BE2C (cell line): ENCODE results near the gene ACP1.

Experiments
- DNase-seq: peaks from one replicate; pipeline ENCODE4 v3.0.0-alpha.2; 2020
- H3K27me3 ChIP-seq: fragments of 250-450 bp; sonication (Bioruptor Pico); 2 replicates; pipeline ENCODE4 v1.5.1; 2020; ENCODE audit warnings: mild to moderate bottlenecking
- H3K36me3 ChIP-seq: fragments of 250-450 bp; sonication (Bioruptor Pico); 2 replicates; pipeline ENCODE4 v1.5.1; 2020; ENCODE audit warnings: mild to moderate bottlenecking
- H3K4me1 ChIP-seq: fragments of 250-450 bp; sonication (Bioruptor Pico); 2 replicates; pipeline ENCODE4 v1.5.1; 2020
- H3K4me3 ChIP-seq: 2 replicates; pipeline ENCODE4 v1.5.1; 2011; ENCODE audit warnings: low read depth, low read length
- H3K9me3 ChIP-seq: fragments of 250-450 bp; sonication (Bioruptor Pico); 2 replicates; pipeline ENCODE4 v1.5.1; 2020
- TF ChIP-seq, protein P1 (sequence below): IDR thresholded peaks from 2 replicates; pipeline ENCODE4 v1.5.1; 2012; ENCODE audit warnings: mild to moderate bottlenecking, low read depth, low read length

ACP1 gene

DNA sequence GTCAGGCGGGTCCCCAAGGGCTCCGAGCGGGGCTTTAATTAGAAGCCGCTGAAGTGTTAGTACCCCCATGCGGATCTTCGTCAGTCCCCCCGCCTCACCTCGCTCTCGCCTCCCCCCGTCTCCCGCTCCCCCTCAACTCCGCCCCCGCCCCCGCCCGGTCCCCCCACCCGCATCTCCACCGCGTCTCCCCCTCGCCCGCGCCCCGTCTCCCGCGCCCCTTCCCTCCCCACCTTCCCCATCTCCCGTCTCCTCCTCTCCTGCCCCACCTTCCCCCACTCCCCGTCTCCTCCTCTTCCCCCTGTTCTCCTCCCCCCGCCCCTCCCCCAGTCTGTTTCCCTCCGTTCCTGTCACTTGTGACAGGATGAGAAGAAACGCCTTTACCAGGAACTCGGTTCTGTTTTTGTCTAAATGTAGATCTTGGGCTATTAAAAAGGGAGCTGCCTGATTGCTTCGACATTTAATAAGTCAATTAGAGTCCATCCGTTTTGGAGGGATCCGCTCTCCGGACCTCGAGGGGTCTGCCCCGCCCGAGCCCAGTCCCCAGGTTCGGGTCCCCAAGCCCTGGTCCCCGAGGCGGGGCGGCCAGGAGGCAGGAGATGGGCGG is 24.1 kb downstream of the ACP1 start:
- H3K4me3 ChIP-seq, result no peak overlapping the region
- H3K9me3 ChIP-seq, result no peaks in the 10 kb centered on the region
- H3K27me3 ChIP-seq, result peaks cover 24% of the 10 kb centered on the region
- no peak for DNase-seq
- no peaks in the 10 kb centered on the region for H3K4me1 ChIP-seq
- H3K36me3 ChIP-seq, result no peaks in the 10 kb centered on the region
- TF ChIP-seq, protein P1, sequence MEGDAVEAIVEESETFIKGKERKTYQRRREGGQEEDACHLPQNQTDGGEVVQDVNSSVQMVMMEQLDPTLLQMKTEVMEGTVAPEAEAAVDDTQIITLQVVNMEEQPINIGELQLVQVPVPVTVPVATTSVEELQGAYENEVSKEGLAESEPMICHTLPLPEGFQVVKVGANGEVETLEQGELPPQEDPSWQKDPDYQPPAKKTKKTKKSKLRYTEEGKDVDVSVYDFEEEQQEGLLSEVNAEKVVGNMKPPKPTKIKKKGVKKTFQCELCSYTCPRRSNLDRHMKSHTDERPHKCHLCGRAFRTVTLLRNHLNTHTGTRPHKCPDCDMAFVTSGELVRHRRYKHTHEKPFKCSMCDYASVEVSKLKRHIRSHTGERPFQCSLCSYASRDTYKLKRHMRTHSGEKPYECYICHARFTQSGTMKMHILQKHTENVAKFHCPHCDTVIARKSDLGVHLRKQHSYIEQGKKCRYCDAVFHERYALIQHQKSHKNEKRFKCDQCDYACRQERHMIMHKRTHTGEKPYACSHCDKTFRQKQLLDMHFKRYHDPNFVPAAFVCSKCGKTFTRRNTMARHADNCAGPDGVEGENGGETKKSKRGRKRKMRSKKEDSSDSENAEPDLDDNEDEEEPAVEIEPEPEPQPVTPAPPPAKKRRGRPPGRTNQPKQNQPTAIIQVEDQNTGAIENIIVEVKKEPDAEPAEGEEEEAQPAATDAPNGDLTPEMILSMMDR, result no peak

DNA sequence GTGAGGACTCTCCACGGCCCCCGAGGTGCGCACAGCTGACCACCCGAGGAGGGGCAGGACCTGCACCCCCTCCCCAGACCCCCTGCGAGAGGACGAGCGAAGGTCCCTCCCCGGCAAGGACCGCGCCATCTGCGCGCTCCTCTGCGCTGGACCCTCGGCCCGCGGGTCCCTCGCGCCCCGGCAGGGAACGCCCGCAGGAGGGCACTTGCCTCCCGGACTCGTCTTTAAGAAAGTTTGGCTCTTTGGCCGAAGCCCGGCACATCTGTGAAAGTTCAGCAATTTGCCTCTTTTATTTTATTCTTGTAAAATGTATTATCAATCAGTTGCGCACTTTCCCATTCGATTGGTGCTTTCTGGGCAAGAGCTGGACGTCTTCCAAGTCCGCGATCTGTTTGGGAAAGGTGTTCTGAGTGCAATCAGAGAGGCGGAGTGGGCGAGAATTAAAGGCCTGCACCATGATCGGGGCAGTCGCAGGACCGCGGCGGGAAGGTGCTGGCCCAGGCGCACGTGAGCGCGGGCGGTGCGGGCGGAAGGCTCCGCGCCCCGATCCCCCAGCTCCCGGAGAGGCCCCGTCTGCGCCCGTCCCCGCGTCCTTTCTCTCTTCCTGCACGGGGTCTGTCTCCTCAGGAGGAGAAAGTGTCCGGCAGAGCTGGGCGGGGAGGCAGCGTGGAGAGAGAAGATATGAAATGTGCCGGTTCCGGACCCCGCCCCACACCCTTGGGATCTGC is 24.8 kb downstream of the ACP1 start:
- H3K27me3 ChIP-seq, result peaks cover 24% of the 10 kb centered on the region
- no peak for DNase-seq
- H3K36me3 ChIP-seq, result no peaks in the 10 kb centered on the region

GRCh38 chr2:290090-290722 is 25.5 kb downstream of the ACP1 start:
- no peaks in the 10 kb centered on the region for H3K4me1 ChIP-seq
- no peaks in the 10 kb centered on the region for H3K36me3 ChIP-seq
- DNase-seq, result peak; percentile 64
- H3K27me3 ChIP-seq, result peaks cover 24% of the 10 kb centered on the region
- TF ChIP-seq, protein P1, result peak; percentile 59
- H3K9me3 ChIP-seq, result no peaks in the 10 kb centered on the region
- H3K4me3 ChIP-seq, result peak overlapping the region; percentile 29

More for the DNA sequence above, 24.8 kb downstream of the ACP1 start:
- no peaks in the 10 kb centered on the region for H3K4me1 ChIP-seq
- TF ChIP-seq, protein P1, result no peak
- no peaks in the 10 kb centered on the region for H3K9me3 ChIP-seq
- H3K4me3 ChIP-seq, result peak overlapping the region; percentile 29

DNA sequence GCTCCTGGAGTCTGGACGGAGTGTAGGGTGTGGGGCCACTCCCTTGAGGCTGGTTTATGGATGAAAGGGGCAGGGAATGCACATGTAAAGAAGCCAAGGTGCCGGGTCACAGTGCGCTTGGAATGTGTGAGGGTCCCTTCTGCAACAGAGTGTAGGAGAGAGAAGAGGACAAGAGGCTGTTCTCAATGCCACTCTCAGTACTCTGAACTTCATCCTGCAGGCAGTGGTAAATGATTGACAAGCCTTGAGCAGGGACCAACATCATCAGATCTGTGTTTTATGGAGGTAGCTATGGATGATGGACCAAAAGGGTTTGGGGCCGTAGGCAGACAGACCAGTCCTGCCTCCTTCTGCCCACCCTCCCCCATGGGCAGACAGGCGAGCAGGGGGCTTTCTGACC is 30.3 kb downstream of the ACP1 start:
- peaks cover 3% of the 10 kb centered on the region for H3K27me3 ChIP-seq
- DNase-seq, result no peak
- TF ChIP-seq, protein P1, result no peak

GRCh38 chr2:296354-296753 is 31.6 kb downstream of the ACP1 start:
- DNase-seq, result no peak

More for the DNA sequence above, 30.3 kb downstream of the ACP1 start:
- Histone ChIP-seq H3K4me1 (no peaks in the 10 kb centered on the region), H3K36me3 (no peaks in the 10 kb centered on the region), H3K9me3 (no peaks in the 10 kb centered on the region), H3K4me3 (no peak overlapping the region)

More at GRCh38 chr2:296354-296753, 31.6 kb downstream of the ACP1 start:
- Histone ChIP-seq H3K27me3 (no peaks in the 10 kb centered on the region), H3K4me1 (no peaks in the 10 kb centered on the region), H3K36me3 (no peaks in the 10 kb centered on the region), H3K4me3 (no peak overlapping the region), H3K9me3 (no peaks in the 10 kb centered on the region)
- TF ChIP-seq, protein P1, result no peak
